HG03159 (cell line): ENCODE results near the gene BBLN.
A peak's percentile ranks its signal among the peaks of the same experiment; 100 is the strongest.
"Not testable (repeated sequence)": the region's sequence is repeated elsewhere in the genome, so short reads cannot be mapped to it uniquely, and the experiment has no call there.

ENCODE experiments used
- ATAC-seq: cut with Tn5 transposase; IDR thresholded peaks from one replicate; pipeline ENCODE4 v1.9.1; 2021; ENCODE audit warnings: mild to moderate bottlenecking, moderate library complexity; ENCODE audit not compliant: unreplicated experiment

BBLN gene

DNA sequence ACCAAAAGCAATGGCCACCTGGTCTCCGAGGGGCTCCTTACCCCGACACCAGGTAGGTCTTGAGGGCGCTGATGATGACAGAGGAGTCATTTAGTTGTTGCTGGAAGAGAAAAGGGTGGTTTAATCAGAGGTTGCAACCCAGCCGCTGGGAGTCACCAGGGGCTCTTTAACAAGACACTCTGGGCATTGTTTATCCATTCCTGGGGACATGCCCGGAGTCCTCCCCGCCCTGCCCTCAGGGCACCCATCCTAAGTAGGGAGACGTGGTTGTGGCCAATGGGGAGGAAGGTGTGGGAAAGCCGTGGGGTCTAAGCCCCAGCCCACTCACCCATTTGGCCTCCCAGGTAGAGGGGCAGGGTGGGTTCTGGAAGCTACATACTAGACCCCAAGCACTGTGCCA, 35.6 kb upstream of the BBLN start:
- ATAC-seq: no peak

DNA sequence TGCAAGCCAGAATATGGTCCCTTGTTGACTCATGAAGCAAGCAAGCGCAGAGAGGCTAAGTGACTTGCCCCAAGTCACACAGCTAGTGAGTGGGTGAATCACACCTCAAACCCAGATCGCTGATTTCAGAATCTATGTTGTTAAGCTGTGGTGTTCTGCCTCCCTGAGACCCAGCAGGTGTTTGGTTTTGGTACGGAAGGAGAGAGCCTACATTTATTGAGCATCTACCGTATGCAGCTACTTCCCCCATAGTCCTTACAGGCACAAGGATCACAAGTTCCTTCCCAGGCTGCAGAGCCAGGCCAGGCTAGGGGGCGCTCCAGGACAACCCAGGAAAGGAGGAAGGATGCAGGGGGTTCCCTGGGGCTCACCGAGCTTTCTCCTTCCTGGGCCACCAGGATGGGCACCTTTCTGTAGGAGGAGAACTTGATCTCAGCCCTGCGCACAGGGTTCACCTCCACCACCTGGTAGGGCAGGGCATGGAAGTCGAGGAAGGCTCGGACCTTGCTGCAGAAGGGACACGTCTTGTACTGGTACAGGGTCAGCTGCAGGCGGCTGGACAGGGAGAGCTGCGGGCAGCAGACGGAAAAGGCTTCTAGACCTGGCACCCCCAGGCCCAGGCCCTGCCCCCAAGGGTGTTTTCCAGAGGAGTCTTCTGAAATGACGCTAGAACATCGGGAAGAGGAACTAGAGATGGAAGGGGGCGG, 35.0 kb upstream of the BBLN start:
- ATAC-seq: no peak

DNA sequence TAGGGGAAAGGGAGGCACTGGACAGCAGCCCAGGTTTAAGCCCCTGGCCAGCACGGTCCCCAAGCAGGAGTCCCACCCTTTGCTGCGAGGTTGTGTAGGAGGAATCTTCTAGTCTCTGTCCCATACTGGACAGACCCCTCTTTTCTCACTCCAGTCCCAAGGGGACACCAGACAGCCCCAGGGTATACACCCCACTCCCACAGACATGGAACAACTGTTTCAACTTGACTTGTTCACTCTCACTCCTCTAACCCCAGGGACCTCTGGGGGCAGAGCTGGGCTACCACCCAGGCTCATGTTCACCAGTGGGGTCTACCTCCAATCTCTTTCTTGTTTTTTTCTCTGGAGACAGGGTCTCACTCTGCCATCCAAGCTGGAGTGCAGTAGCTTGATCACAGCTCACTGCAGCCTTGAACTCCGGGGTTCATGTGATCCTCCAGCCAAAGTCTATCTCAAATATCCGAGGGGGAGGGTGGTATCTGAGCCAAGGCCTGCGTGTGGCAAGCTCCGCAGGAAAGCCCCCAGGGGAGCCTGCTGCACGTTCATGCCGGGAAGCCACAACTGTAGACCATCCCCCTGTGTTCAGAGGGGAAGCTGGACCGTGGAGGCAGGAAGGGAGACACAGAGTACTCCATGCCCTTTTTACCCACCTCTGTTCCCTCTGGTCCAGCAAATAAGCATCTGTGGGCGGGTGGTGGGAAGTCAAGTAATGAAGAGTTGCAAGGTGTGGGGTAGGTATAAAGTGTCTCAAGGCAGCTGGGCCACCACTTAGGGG, 34.3 kb upstream of the BBLN start:
- no peak for ATAC-seq

DNA sequence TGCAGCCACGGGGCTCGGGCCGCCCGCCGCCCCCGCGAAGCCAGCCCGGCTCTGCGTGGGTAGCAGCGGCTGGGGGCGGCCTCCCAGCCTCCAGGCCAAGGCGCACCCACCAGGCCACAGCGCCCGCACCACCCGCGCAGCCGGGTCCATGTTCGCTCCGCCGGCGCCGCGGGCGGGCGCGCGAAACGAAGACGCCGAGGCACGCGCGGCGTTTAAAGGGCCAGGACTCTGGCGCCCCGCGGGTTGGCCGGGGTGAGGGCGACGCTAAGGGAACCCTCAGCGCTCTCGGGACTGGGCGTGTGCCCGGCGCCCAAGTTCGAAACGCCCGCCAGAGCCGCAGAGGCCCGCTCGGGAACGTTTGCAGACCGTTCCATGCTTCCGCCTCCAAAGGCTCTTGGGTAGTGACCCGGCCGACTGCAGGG, 32.5 kb upstream of the BBLN start, which contains the start of gene PTGES2:
PTGES2 (minus strand) TSS at position 162 of the 422 bp plus-strand sequence; CDS start at position 150, 12 bp downstream.
- ATAC-seq: peak; percentile 61

DNA sequence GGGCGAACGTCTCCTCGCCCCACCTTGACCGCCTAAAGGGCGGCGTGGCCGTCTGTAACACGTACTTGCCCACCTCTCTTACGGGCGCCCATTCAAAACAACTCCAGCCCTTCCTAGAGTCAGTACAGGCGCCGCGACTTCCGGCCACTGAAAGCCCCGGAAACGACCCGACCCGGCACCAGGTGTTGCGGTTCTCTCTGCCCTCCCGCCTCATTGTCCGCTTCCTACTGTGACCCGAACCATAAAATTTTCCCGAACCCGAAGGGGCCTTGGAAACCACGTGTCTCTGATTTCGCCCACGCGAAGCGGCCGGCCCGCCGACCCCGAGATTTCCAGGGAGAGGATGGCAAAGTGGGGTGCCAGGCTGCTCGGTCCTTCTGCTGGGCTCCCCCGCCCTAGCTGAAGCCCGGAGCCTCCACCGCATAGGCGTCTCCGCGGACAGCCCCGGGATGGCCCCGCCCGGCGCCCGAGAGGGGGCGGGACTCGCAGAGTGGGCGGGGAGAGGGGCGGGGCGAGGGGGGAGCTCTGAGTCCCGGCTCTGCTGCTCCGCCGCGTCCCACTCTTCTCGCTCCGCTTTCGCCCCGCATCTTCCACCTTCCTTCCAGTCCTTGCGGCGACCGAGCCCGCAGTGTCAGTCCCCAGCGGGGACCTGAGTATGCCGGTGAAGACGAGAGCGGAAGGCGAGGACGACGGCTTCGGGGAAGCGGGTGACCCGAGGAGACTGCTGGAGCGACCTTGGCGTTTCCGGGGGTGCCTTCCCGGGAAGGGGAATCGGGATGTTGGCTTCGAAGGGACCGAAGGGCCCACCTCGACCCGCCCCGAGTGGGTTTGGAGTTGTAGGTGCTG, 31.9 kb upstream of the BBLN start:
- peak; percentile 67 for ATAC-seq

DNA sequence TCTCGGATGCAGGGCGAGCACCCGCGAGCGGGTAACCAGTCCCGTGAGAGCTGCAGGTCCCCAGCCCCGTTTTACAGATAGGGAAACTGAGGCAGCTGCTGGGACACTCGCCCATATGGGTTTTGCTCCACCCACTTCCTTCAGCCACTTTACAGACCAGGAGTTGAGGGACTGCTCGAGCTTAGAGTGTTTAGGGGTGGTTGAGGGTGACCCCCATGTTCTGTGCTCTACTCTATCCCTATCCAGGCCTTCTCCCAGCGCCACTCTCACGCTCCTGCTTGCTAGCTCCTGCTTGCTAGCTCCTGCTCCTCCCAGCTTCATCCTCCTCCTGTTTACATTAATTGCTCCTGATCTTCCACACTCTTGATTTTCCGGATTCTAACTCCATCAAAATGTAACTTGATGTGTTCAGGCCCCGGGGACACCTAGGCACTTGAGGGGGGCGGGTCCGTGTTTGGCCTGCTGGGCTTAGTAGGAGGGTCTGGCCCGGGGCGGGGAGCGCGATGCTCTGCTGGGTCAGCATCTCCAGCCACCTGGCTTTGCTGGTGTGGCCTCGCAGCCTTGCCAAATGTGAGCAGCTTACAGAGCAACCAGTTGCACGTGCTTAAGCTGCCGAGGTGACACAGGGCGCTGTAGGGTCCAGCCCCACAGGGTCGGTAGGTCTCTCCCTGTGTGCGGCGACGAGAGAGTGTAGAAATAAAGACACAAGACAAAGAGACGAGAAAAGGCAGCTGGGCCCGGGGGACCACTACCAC, 31.1 kb upstream of the BBLN start:
- no peak for ATAC-seq

DNA sequence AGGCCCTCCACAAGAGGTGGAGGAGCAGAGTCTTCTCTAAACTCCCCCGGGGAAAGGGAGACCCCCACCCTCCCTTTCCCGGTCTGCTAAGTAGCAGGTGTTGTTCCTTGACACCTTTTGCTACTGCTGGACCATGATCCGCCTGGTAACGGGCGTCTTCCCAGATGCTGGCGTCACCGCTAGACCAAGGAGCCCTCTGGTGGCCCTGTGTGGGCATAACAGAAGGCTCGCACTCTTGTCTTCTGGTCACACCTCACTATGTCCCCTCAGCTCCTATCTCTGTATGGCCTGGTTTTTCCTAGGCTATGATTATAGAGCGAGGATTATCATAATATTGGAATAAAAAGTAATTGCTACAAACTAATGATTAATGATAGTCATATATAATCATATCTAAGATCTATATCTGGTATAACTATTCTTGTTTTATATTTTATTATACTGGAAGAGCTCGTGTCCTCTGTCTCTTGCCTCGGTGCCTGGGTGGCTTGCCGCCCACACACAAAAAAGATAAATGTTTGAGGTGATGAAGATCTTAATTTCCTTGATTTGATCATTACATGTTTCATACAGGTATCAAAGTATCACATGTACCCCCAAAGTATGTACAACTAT, 30.0 kb upstream of the BBLN start:
- ATAC-seq: not testable (repeated sequence)

DNA sequence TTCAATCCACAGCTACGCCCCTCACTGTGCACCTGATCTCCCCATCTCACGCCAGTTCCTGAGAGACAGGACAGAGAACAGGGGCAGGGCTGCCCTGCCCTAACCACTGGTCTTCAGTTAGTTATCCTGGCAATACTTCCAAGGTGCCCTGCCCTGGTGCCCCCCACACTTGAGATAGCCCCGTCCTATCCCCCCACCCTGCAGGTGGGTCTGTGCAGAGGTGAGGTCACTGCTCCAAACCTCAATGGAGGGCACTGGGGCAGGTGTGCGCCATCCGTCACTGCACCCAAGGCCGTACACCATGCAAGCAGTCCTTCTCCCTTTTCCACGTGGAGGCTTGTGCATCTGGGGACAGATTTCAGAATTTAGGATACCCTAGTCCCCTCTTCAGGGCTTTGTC, 29.4 kb upstream of the BBLN start:
- ATAC-seq: not testable (repeated sequence)

DNA sequence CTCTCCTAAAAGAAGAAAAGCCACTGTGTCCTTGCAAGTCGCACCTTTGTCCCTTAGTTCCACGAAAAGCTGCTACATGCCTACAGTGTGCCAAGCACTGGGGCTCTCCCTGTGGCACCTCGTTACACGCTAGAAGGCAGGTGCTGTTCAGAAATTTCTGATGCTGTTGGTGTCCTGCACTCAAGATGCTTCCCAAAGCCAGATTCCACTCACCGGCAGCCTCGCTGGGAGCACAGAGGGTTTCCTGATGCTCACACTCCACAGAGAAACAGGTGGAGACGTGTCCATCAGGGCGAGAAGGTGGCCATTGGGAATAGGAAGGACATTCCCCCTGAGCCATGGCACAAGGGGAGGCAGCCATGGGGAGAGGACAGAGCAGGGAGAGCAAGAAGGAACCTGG, 28.7 kb upstream of the BBLN start:
- ATAC-seq: not testable (repeated sequence)

DNA sequence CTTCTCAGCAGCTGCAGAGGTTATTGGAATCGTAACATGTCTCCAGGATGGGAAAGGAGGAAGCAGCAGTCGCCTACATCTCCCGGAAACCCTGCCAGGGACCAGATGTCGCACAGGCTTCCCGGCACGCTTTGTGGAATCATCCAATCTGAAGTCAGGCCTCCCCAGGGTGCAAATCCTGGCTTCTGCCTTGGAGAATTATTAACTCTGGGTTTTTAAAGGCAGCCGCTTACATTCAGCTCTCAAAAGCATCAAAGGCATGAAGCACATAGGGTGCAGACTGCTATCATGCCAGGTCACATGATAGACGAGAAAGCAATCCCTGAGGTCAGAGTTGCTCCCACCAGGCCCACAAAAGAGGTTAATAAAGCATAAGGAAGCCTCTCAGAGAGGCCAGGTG, 27.9 kb upstream of the BBLN start:
- ATAC-seq: not testable (repeated sequence)

DNA sequence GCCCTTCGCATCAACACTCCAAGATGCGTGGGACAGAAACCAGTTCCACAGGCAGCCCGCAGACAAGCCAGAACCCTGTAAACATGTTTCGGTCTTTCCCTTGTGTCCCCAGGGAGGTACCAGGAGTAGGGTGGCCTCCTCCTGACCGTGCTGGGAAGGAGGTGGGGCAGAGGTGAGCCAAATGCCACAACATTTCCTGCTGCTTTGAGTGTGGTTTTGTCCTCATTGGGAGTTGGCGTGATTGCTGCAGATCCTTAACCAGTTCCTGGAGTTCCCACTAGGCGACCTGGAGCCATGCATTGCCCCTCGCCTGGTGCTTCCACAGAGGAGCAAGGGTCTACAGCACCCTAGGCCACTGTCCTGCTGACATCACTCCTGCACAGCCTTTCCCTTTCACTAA, 24.5 kb upstream of the BBLN start:
- ATAC-seq: not testable (repeated sequence)

DNA sequence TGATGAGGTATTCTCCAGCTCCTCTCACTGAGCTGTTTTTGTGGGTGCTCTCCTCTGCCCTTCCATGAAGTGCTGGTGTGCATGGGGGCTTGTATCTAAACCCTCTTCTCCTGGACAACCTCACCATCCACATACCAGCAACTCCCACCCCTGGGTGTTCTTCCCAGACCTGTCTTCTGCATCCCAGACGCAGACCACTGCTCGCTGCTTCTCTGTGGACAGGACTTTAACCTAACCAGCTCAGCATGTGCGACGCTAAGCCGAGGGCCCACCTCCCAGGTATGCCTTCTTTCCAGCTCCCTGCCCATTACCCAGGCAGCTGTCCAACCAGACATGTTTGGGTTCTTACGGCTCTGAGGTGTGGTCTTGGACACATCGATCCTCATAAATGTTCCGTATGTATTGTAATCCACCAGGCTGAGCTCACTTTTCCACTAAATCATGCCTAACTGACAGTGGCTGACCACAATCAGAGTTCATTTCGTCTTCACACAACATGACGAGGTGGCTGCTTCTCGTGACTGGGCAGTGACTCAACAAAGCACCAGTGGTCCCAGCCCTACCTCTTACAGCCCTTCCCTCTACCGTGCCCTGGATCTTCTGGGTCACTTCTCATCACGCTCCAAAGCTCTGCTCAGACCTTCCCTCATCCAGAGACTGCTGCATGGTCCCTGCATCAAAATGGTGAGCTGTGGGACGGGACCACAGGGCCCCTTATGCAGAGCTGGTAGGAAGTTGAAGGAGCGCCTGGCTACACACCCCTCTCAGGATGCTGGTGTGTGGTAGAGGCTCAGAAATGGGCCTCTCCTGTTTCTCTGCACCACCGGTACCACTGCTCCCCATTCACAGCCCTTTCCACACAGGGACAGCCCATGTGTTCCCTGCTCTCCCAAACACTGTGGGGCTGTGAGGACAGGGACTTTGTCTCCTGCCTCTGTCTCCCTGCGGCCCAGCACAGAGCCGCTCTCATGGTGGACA, 23.0 kb upstream of the BBLN start:
- ATAC-seq: no peak

DNA sequence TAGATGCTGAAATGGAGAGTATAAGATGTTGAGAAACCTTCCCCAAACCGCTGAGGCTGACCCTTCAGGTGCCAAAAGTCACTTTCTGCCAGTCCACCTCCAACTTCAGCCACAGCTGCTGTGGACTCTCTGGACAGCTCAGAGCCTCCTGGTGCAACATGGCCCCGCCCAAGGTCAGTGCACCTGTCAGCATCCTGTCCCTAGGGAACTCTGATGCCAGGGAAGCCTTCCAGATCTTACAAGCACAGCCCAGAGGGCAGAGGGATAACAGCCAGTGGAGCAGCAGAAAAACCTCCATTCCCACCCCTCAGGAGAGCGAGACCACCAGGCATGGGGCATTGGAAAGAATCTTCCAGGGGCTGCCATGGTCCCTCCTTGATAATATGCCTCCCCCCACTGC, 22.1 kb upstream of the BBLN start:
- no peak for ATAC-seq

DNA sequence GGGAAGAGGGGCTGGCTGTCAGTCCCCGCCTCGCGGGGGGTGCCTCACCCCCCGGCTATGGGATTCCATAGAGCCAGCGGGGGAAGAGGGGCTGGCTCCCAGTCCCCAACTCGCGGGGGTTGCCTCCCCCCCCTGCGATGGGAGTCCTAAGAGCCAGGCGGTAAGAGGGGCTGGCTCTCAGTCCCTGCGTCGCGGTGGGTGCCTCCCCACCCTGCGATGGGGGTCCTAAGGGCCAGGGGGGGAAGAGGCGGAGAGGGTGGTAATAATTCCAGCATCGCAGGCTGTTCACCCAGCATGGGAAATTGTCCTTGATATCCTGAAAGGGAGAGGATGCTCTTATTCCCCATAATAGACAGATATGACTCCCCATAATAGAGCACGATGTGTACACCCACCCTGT, 20.4 kb upstream of the BBLN start:
- ATAC-seq: no peak

DNA sequence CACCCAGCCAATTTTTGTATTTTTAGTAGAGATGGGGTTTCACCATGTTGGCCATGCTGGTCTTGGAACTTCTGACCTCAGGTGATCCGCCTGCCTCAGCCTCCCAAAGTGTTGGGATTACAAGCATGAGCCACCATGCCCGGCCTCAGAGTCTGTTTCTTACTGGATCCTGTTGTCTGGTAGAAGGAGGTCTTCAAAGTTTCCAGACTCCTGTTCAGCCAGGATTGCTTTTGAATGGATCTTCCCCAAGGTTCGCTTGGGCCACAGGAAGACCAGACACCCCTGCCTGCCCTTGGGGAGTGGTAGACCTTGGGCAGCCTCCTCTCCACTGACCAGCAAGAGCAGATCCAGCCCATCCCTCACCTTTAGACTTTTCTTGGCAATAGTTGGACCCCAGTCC, 18.5 kb upstream of the BBLN start:
- no peak for ATAC-seq

DNA sequence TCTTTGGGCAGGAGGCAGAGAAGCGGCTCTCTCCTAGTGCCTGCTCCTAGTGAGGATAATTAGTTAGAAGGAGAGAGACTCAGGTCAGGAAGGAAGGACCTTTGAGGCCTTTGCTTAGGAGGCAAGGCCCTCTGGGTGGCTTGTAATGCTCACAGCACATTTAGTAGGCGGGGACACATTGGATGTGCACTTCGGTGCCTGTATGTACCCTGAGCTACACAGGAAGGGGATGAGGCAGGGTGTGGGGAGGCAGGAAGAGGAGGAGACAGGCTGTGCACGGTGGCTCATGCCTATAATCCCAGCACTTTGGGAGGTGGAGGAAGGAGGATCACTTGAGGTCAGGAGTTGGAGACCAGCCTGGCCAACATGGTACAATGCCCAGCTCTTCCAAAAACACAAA, 18.0 kb upstream of the BBLN start:
- ATAC-seq: no peak

DNA sequence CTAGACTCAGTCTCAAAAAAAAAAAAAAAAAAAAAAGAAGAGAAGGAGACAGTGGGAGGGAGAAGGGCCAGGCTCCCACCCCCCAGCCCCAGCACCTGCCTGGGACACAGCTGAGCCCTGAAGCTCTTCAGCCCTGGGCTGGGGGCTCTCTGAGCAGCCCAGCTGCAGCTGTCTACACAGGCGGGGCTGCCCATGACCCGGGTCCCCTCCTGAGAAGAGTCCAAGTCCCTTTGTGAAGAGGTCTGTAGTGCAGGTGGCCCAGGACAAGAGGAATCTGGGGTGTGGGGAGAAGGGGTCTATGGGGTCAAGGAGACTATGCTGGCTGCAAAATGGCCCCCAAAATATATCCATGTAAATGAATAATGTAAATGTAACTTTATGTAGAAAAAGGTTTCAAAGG, 17.5 kb upstream of the BBLN start:
- ATAC-seq: no peak

DNA sequence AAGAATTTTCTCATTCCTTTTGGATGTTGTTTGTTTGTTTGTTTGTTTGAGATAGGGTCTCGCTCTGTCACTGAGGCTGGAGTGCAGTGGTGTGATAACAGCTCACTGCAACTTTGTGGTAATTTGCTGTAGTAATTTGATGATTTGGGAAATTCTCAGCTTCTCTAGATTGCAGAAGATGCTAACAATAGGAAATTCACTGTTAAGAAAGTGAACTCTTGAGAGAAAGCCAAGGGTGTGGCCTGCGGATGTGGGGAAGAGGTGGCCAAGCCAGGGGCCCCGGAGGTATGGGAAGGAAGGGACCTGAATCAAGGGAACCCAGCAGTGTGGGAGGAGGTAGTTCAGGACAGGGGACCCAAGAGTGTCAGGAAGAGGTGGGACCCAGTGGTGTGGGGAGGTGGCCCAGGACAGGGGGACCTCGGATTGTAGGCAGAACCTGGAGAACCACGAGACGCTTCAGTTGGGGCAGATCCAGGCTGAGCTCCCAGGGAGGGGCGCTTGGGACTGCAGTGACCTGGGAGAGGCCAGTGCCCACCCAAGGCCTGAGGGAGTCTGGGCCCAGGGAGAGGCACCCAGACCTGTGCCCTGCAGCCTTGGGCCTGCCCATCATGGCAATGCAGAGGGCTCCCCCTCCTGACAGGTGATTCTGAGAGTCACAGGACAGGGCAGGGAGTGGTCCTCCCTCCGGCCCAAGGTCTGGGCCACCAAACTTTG, 16.4 kb upstream of the BBLN start:
- no peak for ATAC-seq
